GM12873 (cell line): ENCODE measurements around the gene LRIG1.

ENCODE experiments used
- TF ChIP-seq, protein P1 (sequence below): IDR thresholded peaks from 2 replicates; pipeline ENCODE4 v1.5.1; 2012; ENCODE audit warnings: low read depth, mild to moderate bottlenecking, moderate library complexity, low read length, control low read depth; ENCODE audit not compliant: insufficient read depth; ENCODE audit errors: missing control alignments

LRIG1 gene

DNA sequence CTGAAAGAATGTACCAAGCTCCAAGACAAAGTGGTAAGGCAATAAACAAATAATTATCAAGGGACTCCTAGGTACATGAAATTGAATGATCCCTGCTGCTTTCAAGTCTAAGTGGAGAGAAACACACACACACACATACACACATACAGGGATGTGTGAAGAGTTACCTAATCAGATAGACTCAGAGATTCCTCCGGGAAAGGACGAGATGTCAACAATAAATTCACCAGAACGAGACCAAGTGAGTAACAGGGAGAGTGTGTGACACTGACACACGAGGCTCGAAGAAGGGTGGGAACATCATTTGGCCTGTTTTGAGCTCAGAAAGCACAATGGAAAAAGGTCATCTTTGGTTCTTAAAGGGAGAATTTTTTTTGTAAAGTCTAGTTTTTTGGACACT, 13.4 kb downstream of the LRIG1 start:
- TF ChIP-seq, protein P1, sequence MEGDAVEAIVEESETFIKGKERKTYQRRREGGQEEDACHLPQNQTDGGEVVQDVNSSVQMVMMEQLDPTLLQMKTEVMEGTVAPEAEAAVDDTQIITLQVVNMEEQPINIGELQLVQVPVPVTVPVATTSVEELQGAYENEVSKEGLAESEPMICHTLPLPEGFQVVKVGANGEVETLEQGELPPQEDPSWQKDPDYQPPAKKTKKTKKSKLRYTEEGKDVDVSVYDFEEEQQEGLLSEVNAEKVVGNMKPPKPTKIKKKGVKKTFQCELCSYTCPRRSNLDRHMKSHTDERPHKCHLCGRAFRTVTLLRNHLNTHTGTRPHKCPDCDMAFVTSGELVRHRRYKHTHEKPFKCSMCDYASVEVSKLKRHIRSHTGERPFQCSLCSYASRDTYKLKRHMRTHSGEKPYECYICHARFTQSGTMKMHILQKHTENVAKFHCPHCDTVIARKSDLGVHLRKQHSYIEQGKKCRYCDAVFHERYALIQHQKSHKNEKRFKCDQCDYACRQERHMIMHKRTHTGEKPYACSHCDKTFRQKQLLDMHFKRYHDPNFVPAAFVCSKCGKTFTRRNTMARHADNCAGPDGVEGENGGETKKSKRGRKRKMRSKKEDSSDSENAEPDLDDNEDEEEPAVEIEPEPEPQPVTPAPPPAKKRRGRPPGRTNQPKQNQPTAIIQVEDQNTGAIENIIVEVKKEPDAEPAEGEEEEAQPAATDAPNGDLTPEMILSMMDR = no peak

DNA sequence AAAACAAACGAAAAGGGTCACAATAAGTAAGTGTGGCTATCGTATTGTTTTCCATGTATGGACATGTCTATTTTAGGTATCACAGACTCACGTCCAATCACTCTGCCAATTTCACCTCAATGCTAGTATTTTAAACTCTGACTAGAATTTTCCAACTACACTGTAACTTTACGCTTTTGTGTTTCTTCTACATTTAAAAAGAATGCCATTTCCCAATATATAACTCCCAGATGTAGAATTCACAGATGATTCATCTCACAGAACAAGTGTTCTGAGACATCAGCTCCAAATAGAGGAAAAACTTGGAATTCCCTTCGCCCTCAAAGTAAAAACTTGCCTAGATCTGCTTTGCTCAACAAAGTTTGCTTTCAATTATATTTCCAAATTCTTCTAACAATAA, 14.2 kb downstream of the LRIG1 start:
- TF ChIP-seq, protein P1 = no peak

DNA sequence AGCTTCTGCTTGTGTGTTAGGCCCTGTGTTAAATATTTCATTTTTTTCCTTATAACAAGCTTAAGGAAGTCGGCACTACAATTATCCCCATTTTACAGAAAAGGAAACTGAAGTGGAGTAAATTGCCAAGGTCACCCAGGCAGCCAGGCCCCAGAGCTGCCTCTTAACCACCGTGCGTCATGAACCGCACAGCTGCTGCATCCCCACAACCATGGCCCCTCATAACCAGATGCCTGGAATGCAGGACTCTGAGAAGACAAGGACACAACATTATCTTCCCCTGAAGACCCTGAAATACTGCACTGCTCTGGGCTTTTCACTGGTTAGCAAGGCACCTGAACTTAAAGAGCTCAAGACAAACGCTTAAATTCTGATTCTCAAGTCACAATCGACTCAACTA, 14.6 kb downstream of the LRIG1 start:
- TF ChIP-seq, protein P1 = no peak

DNA sequence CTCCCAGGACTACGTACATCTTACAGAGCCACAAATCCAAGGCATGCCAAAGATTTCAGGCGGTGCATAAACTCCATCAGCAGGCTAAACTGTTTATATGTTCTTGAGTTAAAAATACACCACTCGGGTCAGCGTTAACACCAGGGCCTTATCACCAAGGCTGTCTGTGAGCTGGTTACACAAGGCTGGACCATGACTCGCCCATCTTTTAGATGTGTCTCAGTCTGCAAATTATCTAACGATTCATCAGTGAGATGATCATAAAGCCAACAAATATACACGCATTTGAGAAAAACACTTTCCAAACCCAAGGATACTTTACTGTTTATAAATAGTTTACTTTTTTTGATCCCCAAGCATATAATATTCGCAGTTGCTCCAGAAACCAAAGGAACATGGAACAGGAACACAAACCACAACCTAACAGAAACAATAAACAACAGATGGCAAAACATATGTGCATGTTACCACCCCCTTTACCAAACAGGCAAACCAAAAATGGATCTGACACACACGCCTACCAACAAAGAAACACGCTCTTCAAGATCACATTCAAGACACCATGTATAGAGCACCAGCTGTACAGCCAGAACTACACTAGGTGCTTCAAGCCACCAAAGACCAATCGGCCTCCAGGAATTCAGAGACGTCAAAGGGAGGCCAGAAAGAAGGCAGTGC, 15.4 kb downstream of the LRIG1 start:
- TF ChIP-seq, protein P1 = no peak

DNA sequence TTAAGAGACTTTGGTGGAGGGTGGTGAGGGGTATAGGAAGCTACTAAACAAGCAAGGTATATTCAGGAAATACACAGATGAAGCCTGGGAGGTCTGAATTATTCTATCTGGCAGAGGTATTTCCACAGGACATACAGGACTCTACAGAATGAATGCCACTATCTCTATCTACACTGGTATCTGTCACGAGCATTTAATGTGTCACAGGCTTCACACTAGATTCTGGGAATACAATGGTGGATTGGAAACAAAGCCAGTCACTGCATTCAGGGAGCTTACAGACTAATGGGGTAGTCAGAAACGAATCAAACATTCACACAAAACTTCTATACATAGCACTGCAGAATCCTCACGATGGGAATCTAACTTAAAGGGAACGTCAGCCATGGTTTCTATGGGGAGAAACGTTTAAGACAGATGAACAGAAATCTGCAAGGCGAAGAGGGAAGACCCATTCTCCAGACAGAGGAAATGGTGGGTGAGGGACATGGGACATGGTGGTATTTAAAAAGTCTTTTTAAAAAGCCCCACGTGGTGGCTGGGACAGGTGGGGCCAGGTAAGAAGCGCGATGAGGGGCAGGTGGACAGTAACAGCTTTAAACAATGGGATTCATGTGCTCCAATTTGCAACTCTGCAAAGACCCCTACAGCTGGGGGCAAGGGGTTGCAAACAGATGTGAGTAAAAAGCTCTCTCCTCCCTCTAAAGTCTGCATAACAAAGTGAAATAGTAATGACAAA, 16.5 kb downstream of the LRIG1 start:
- TF ChIP-seq, protein P1 = no peak

DNA sequence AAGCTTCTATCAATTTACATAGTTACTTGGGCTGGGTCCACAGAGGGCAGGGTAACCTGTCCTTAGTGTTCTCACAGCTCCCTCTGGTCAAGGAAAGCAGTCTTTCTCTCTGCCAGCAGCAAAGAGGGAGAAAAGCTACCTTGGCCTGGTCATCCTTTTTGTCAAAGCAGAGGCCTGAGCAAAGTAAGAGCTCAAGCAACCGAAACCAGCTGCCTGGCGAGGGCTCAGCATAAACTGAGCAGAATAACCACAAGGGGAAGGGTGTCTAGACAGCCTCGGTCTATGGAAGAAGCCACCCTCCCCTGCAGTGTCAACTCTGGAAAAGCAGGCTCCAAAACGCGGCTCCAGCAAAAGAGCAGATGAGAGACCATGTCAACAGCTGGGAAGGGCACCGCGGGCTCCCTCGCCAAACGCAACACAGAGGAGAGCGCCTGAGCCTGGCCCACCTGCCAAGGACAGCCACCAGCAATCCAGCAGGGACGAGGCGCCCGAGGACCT, 17.4 kb downstream of the LRIG1 start:
- TF ChIP-seq, protein P1 = no peak

DNA sequence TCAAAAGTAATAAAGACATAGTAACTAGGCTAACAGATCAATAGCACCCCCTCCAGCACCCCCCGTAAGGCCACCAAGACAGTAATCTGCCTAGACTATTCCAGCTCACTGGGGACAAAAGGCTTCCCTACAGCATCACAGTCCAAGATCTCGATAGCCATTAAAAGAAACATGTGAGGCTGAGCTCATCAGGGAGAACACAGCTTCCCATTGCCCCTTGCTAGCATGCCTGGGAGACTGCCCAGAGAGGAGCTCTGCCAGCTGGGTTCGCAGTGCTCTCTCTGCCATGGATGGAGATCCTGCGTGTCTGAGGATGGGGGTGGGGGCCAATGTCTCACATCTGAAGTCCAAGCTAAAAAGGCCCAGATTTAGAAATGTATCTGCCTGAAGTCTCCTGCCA, 17.8 kb downstream of the LRIG1 start:
- TF ChIP-seq, protein P1 = no peak
